HepG2 (cell line): ENCODE measurements around the gene ZNF79. TPM values are rescaled to one million over a fixed set of nuclear protein-coding genes. Genes with fewer than 3 reads are reported as not detected.

ENCODE experiments used
- CENPX ChIP-seq: sonication (generic); formaldehyde crosslinking; IDR thresholded peaks from 2 replicates; pipeline ENCODE4 v1.9.0; 2021; ENCODE audit warnings: mild to moderate bottlenecking, missing genetic modification reagents, moderate library complexity
- ERF ChIP-seq: IDR thresholded peaks from 2 replicates; pipeline ENCODE4 v1.6.1; 2018; ENCODE audit warnings: missing biosample characterization, missing genetic modification reagents
- HMG20A ChIP-seq: IDR thresholded peaks from 2 replicates; pipeline ENCODE4 v1.6.1; 2016; ENCODE audit warnings: borderline replicate concordance
- HOXD1 ChIP-seq: sonication (generic); formaldehyde crosslinking; IDR thresholded peaks from 2 replicates; pipeline ENCODE4 v1.5.0; 2020; ENCODE audit warnings: missing genetic modification reagents
- JUN ChIP-seq: sonication (generic); formaldehyde crosslinking; IDR thresholded peaks from 2 replicates; pipeline ENCODE4 v1.4.0; 2020; ENCODE audit warnings: mild to moderate bottlenecking, missing genetic modification reagents
- LCORL ChIP-seq, 2 experiments: fragments of 450-650 bp in 1 of 2; sonication (generic) in 1 of 2; formaldehyde crosslinking in 1 of 2; IDR thresholded peaks; 2 replicates each; pipeline versions ENCODE4 v1.5.0 to v1.6.1; 2017 to 2020; ENCODE audit warnings: antibody characterized with exemption in 1 of 2, missing genetic modification reagents in 1 of 2
- MIER3 ChIP-seq: IDR thresholded peaks from 2 replicates; pipeline ENCODE4 v1.6.1; 2016; ENCODE audit warnings: missing compliant biosample characterization, borderline replicate concordance
- MXI1 ChIP-seq: IDR thresholded peaks from 3 replicates; pipeline ENCODE4 v1.6.1; 2012; ENCODE audit warnings: low read depth, low read length, inconsistent platforms, borderline replicate concordance
- RARG ChIP-seq: sonication (generic); formaldehyde crosslinking; IDR thresholded peaks from 2 replicates; pipeline ENCODE4 v1.4.0; 2020; ENCODE audit warnings: low read depth, mild to moderate bottlenecking, missing genetic modification reagents
- RFX5 ChIP-seq: IDR thresholded peaks from 2 replicates; pipeline ENCODE4 v1.6.1; 2011; ENCODE audit warnings: low read depth, low read length, improper control_type of control experiment
- YEATS2 ChIP-seq: sonication (generic); formaldehyde crosslinking; IDR thresholded peaks from 2 replicates; pipeline ENCODE4 v1.4.0; 2020; ENCODE audit warnings: missing genetic modification reagents, borderline replicate concordance
- ZNF644 ChIP-seq: IDR thresholded peaks from 2 replicates; pipeline ENCODE4 v1.6.1; 2016; ENCODE audit warnings: low read depth
- ZNF781 ChIP-seq: sonication (generic); formaldehyde crosslinking; IDR thresholded peaks from 2 replicates; pipeline ENCODE4 v1.5.1; 2020; ENCODE audit warnings: borderline replicate concordance, mild to moderate bottlenecking, missing genetic modification reagents; ENCODE audit errors: not compliant biosample characterization
- ZNF83 ChIP-seq: sonication (generic); formaldehyde crosslinking; IDR thresholded peaks from 2 replicates; pipeline ENCODE4 v1.4.0; 2020; ENCODE audit warnings: missing genetic modification reagents, mild to moderate bottlenecking, borderline replicate concordance
- polyA plus RNA-seq, 8 experiments: library from polyadenylated mRNA; depleted of rRNA in 3 of 8; stranded (reverse) in 7 of 8; unstranded in 1 of 8; fragments of >200 nt; fragmentation: Illumina TruSeq in 4 of 8; extraction: Trizol in 4 of 8; gene quantifications; 2 replicates each; pipeline versions ENCODE4 v1.2.1 to v1.2.3, GENCODE V29; 2011 to 2016; ENCODE audit warnings: low read depth in 4 of 8, missing spikeins in 1 of 8, mixed read lengths in 1 of 8; ENCODE audit not compliant: insufficient read depth in 1 of 8
- total RNA-seq, 5 experiments: library from RNA; depleted of rRNA; stranded (reverse); fragments of >200 nt; fragmentation: Illumina TruSeq; extraction: Trizol; gene quantifications; 2 replicates each; pipeline ENCODE4 v1.2.3, GENCODE V29; 2016; ENCODE audit warnings: low read depth in 1 of 5
- TF ChIP-seq, protein P1 (sequence below): sonication (generic); formaldehyde crosslinking; IDR thresholded peaks from 2 replicates; pipeline ENCODE4 v1.5.0; 2020; ENCODE audit warnings: mild to moderate bottlenecking, missing genetic modification reagents
- TF ChIP-seq, protein P2 (sequence below): sonication (generic); formaldehyde crosslinking; IDR thresholded peaks from 2 replicates; pipeline ENCODE4 v1.4.0; 2020; ENCODE audit warnings: missing genetic modification reagents
- TF ChIP-seq, protein P3 (sequence below): sonication (generic); formaldehyde crosslinking; IDR thresholded peaks from 2 replicates; pipeline ENCODE4 v1.8.0; 2022; ENCODE audit warnings: missing genetic modification reagents, mild to moderate bottlenecking, moderate library complexity, borderline replicate concordance

Gene ZNF79
- total and polyA plus RNA-seq, 2 of the 13 experiments (the other 11 are each of a cell fraction or from before 2014, with no cell fraction given): 3.7 to 8.1 TPM

- TF ChIP-seq ZNF83 (CRISPR knock-in tag) (no peak), ZNF781 (CRISPR knock-in tag) (no peak), MXI1 (peak; percentile 59; the same call in 1 of the 3 replicates), ZNF644 (CRISPR knock-in tag) (peak; percentile 52), JUN (CRISPR knock-in tag) (peak; percentile 85), YEATS2 (CRISPR knock-in tag) (peak; percentile 30; the same call in 1 of the 2 replicates), MIER3 (peak; percentile 76; the same call in 1 of the 2 replicates), RARG (no peak), HMG20A (CRISPR knock-in tag) (peak; percentile 84; the same call in 1 of the 2 replicates), ERF (CRISPR knock-in tag) (peak; percentile 75), RFX5 (0 out of 2 replicates have a peak, but pooled peaks have one; percentile 28), HOXD1 (CRISPR knock-in tag) (no peak), LCORL (IDR thresholded peaks at IDR 0.05) (no peak), LCORL (CRISPR knock-in tag; IDR thresholded peaks at IDR 0.05) (0 out of 2 replicates have a peak, but pooled peaks have one; percentile 45), CENPX (CRISPR knock-in tag) (no peak)
- TF ChIP-seq, protein P1, sequence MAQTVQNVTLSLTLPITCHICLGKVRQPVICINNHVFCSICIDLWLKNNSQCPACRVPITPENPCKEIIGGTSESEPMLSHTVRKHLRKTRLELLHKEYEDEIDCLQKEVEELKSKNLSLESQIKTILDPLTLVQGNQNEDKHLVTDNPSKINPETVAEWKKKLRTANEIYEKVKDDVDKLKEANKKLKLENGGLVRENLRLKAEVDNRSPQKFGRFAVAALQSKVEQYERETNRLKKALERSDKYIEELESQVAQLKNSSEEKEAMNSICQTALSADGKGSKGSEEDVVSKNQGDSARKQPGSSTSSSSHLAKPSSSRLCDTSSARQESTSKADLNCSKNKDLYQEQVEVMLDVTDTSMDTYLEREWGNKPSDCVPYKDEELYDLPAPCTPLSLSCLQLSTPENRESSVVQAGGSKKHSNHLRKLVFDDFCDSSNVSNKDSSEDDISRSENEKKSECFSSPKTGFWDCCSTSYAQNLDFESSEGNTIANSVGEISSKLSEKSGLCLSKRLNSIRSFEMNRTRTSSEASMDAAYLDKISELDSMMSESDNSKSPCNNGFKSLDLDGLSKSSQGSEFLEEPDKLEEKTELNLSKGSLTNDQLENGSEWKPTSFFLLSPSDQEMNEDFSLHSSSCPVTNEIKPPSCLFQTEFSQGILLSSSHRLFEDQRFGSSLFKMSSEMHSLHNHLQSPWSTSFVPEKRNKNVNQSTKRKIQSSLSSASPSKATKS (CRISPR knock-in tag): no peak
- TF ChIP-seq, protein P2, sequence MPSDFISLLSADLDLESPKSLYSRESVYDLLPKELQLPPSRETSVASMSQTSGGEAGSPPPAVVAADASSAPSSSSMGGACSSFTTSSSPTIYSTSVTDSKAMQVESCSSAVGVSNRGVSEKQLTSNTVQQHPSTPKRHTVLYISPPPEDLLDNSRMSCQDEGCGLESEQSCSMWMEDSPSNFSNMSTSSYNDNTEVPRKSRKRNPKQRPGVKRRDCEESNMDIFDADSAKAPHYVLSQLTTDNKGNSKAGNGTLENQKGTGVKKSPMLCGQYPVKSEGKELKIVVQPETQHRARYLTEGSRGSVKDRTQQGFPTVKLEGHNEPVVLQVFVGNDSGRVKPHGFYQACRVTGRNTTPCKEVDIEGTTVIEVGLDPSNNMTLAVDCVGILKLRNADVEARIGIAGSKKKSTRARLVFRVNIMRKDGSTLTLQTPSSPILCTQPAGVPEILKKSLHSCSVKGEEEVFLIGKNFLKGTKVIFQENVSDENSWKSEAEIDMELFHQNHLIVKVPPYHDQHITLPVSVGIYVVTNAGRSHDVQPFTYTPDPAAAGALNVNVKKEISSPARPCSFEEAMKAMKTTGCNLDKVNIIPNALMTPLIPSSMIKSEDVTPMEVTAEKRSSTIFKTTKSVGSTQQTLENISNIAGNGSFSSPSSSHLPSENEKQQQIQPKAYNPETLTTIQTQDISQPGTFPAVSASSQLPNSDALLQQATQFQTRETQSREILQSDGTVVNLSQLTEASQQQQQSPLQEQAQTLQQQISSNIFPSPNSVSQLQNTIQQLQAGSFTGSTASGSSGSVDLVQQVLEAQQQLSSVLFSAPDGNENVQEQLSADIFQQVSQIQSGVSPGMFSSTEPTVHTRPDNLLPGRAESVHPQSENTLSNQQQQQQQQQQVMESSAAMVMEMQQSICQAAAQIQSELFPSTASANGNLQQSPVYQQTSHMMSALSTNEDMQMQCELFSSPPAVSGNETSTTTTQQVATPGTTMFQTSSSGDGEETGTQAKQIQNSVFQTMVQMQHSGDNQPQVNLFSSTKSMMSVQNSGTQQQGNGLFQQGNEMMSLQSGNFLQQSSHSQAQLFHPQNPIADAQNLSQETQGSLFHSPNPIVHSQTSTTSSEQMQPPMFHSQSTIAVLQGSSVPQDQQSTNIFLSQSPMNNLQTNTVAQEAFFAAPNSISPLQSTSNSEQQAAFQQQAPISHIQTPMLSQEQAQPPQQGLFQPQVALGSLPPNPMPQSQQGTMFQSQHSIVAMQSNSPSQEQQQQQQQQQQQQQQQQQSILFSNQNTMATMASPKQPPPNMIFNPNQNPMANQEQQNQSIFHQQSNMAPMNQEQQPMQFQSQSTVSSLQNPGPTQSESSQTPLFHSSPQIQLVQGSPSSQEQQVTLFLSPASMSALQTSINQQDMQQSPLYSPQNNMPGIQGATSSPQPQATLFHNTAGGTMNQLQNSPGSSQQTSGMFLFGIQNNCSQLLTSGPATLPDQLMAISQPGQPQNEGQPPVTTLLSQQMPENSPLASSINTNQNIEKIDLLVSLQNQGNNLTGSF (CRISPR knock-in tag): no peak
- TF ChIP-seq, protein P3, sequence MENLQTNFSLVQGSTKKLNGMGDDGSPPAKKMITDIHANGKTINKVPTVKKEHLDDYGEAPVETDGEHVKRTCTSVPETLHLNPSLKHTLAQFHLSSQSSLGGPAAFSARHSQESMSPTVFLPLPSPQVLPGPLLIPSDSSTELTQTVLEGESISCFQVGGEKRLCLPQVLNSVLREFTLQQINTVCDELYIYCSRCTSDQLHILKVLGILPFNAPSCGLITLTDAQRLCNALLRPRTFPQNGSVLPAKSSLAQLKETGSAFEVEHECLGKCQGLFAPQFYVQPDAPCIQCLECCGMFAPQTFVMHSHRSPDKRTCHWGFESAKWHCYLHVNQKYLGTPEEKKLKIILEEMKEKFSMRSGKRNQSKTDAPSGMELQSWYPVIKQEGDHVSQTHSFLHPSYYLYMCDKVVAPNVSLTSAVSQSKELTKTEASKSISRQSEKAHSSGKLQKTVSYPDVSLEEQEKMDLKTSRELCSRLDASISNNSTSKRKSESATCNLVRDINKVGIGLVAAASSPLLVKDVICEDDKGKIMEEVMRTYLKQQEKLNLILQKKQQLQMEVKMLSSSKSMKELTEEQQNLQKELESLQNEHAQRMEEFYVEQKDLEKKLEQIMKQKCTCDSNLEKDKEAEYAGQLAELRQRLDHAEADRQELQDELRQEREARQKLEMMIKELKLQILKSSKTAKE (CRISPR knock-in tag): 0 out of 2 replicates have a peak, but pooled peaks have one; percentile 32
Measured at GRCh38 chr9:127395497-127396252, 28.5 kb upstream of the ZNF79 start (continued).
